Activated CD4-positive, alpha-beta T cell treated with anti-CD3 and anti-CD28 coated beads, Interleukin-2, amount 50 U/mL, for 1 hour (primary cell): ENCODE results near the gene VKORC1.

ENCODE experiments used
- DNase-seq: peaks from one replicate; pipeline ENCODE4 v3.0.0-alpha.2; 2020

VKORC1 gene

GRCh38 chr16:31061126-31061812 lies 33.3 kb downstream of the VKORC1 start:
- DNase-seq: no peak

GRCh38 chr16:31055613-31056012 lies 39.0 kb downstream of the VKORC1 start:
- no peak for DNase-seq

GRCh38 chr16:31052114-31052513 lies 42.5 kb downstream of the VKORC1 start:
- no peak for DNase-seq

- no peak for DNase-seq
Observed at GRCh38 chr16:31050280-31051030, 44.1 kb downstream of the VKORC1 start.

GRCh38 chr16:31043898-31044481 lies 50.6 kb downstream of the VKORC1 start:
- no peak for DNase-seq

- no peak for DNase-seq
Observed at GRCh38 chr16:31043352-31043751, 51.2 kb downstream of the VKORC1 start.

GRCh38 chr16:31042866-31043265 lies 51.7 kb downstream of the VKORC1 start:
- DNase-seq: no peak
